ENCODE results near the gene RBFOX2. TPM values are rescaled to one million over a fixed set of nuclear protein-coding genes. Genes with fewer than 3 reads are reported as not detected.
A peak's percentile ranks its signal among the peaks of the same experiment; 100 is the strongest.

The RBFOX2 gene
- total RNA-seq, 1 experiment from 2014 or later = 116 TPM

DNA sequence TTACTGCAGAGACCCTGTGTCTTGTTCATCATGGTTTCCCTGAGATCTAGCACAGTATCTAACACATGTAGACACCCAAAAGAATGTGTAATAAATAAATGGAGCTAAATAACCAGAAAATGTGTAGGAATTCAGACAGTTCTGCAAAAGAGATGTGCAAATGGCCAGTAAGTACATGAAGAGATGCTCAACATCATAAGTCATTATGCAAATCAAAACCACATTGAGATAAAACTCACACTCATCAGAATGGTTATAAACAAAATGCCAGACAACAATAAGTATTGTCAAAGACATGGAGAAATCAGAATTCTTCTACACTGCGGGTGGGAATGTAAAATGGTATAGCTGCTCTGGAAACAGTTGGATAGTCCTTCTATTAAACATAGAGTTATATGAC lies 88.5 kb downstream of the RBFOX2 start:
- DNase-seq (ENCODE audit: low read depth) = no peak

DNA sequence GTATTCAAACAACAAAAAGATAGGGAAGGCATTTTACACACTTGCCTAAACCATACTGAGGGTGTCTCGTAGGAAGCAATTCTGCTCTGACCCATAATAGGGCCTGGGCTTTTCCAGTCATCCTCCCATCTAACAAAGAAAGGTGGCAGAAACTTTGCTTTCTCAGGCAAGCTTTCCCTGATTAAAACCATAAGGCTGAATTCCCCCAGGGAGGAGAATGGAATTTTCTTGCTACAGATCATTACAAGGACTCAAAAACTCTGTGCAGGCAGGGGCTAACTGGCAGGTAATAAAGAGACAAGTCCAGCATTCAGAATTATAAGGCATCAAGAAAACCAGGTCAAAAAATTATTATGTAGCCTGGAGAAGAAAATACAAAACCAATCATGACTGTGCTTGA lies 90.4 kb downstream of the RBFOX2 start:
- no peak for DNase-seq (ENCODE audit: low read depth)

DNA sequence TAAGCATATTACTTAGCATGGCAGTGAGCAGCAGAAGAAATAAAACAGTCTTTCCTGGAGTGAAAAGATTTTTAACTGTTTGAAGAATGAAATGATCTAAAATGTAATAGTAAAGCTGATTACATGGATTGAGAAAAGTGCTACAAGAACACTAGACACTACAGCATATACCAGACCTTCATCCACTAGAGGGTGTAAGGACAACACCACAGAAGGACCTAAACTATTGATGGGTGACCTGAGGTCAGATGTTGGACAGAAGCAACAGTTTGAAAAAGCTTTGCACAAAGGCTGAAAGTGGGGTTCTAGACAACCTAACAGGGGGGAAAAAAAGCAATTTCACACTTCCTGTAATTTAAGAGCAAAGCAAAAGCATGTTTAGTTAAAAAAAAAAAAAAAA lies 97.7 kb downstream of the RBFOX2 start:
- DNase-seq (ENCODE audit: low read depth) = peak; percentile 76

- no peak for DNase-seq (ENCODE audit: low read depth)
These were observed 100.3 kb downstream of the RBFOX2 start for GRCh38 chr22:35928285-35928798.

DNA sequence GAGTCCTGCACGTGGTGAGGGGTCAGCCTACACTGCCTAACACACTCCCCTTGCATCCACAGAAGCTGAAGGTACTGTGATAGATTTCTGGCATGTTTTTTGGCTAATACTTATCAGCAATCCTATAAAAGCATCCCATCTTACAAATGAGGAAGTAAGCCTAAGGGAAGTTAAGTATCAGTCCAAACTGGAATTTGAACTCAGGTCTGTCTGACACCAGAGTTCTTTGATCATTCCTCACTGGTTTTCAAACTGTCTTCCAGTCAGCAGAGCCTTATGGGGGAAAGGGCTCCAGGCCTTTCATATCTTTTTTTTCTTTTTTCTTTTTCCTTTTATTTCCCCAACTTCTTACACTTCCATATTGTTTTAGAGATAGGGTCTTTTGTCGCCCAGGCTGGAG lies 105.6 kb downstream of the RBFOX2 start:
- no peak for DNase-seq (ENCODE audit: low read depth)

GRCh38 chr22:35921777-35922176 lies 106.8 kb downstream of the RBFOX2 start:
- peak; percentile 92 for DNase-seq (ENCODE audit: low read depth)

DNA sequence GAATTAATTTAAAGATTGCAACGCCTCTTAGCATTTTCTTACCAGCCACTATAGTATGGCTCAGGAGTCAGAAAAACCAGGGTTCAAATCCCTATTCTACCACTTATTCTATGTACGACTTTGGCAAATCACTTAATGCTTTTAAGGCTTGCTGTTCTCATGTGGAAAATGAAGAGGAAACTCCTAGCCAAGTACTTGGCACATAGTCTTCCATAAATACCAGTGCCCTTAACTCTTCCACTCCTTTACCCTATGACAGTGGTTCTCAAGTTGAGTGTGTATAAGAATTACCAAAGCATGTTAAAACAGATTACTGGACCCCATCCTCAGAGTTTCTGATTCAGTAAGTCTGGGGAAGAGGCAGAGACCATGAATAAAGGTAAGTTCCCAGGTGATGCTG lies 107.6 kb downstream of the RBFOX2 start:
- no peak for DNase-seq (ENCODE audit: low read depth)

GRCh38 chr22:35919002-35919542 lies 109.6 kb downstream of the RBFOX2 start:
- no peak for DNase-seq (ENCODE audit: low read depth)

- DNase-seq (ENCODE audit: low read depth) = peak; percentile 18
These were observed 110.2 kb downstream of the RBFOX2 start for GRCh38 chr22:35918456-35918855.

DNA sequence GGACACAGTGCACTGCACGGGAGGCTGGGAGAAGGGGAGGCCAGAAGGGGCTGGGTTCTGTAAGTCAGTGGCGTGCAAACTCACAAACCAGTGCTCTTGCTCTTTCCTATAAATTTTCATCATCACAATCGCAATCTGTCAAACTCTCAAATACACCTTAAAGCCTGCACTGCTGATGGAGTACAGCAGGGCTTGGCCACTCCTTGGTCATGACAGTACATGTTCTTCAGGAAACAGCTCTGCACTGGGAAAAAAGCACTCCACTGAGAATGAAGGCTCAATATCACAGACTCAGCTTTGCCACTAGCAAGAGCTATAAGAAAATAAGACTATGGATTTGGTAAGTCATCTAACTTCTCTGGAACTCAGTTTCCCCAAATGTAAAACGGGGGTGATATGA lies 111.0 kb downstream of the RBFOX2 start:
- no peak for DNase-seq (ENCODE audit: low read depth)

- peak; percentile 50 for DNase-seq (ENCODE audit: low read depth)
These were observed 113.1 kb downstream of the RBFOX2 start for GRCh38 chr22:35915477-35916013.

DNA sequence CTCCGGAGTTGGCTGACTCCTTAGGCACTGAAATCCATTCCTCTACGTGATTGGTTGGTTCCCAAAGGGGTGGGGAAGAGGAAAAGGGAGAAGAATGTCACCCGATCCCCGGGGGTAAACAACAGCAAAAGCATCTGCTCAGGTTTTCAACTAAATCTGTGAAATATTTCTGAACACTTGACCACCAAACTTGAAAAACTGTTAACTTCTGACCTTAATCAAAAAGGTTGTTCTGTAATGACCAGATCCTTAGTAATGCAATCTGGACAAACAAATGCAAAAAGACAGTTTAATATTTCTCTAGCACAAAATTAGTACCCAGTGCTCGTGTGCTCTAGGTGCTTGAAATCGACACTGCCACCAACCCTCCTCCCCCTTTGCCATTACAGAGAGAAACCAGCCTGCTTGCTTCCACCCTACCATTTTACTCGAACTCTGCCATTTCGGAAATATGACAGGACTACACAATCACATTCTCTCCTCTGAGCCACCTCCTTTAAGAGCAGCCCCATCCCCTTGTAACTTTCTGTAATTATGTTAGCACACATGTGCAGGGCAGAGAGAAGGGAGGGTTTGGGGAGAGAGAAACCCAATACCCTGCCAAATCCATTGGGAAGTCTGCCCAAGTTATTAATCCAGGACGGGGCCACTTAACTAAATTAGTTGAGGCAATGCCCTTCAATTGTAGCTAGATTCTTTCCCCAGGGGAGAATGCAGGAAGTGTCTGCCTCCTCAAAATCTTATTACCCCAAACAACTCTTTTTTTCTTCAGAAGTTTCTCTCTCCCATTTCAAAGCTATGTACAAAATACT lies 113.8 kb downstream of the RBFOX2 start:
- peak; percentile 93 for DNase-seq (ENCODE audit: low read depth)

DNA sequence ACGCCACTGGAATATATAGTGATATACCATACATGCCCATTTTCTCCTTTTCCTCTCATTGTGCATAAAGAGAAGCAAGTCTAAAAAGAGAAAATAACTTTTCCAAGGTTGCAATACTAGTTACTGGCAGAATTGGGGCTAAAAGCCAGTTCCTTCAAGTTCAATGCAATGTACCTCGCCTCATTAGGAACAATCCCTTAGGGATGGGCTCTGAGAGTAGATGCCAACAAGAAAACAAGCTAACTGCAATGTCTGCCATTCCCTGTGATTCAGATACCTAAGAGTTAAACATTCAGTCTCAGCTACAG lies 114.3 kb downstream of the RBFOX2 start:
- no peak for DNase-seq (ENCODE audit: low read depth)

- DNase-seq (ENCODE audit: low read depth) = no peak
These were observed 114.7 kb downstream of the RBFOX2 start for GRCh38 chr22:35913925-35914324.

- DNase-seq (ENCODE audit: low read depth) = no peak
These were observed 116.0 kb downstream of the RBFOX2 start for GRCh38 chr22:35912658-35913057.

DNA sequence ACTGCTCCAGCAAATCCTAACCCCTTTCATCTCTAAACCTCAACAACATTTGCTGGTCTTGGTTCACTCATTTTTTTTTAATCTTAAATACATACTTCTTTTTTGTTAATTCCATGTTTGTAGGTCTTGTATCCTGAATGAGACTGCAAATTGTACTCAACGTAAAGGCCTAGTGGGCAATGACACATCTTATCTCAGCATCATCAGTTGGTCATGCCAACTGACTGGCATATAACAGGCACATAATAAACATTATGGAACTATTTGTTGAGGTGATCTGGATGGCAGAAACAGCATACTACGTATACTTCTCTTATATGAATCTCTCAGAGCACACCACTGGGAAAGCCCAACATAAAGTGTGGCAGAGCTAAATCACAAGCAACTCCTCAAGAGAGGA lies 116.7 kb downstream of the RBFOX2 start:
- DNase-seq (ENCODE audit: low read depth) = no peak

DNA sequence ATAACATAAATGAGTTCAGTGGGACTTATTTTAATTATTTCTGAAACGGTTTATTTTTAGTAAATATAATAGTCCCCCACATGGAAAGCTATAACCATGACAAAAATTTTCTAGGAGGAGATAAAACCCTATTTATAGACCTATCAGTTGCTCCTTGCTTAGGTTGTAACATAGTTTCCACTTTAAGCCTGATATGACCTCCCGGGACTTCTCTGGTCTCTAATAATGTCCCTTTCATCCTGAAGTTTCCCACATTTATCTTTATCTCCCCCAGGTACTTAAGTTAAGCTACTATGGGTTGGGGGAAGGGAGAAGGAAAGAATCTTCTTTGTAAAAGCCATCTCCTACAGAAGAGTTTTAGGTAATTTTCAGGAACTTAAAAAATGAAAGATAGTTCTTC lies 117.7 kb downstream of the RBFOX2 start:
- no peak for DNase-seq (ENCODE audit: low read depth)

DNA sequence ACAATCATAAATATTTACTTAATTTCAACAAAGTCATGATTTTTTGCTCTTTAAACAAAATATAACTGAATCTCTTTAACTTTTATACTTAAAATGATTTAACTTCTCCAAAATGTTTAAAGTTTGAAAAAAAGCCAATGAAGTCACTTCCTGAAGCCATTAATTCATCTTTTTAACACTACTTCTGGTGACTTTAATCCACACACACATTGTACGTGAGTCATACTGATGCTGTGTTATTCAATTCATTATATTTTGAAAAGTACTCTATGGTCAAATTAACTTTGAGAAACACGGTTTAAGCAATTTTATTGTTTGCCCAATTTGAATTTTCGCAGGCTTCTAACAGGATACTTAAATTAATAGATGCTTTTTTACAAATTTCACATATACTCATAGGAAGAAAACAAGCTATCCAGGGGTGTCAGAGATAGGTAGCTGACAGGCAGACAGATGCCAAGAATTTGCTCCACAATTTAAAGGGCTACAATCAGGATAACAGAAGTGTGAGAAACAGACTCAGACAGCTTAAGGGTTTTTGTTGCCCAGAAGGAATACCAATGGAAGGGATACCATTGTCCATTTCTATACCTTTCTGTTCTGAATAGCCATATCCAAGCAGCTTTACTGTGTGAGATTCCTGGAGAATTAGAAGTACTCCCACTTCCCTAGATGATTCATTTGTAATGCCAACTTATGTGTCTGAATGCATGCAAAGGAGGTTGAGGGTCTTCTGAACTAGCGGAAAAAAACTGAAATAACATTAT lies 118.4 kb downstream of the RBFOX2 start:
- peak; percentile 33 for DNase-seq (ENCODE audit: low read depth)

- DNase-seq (ENCODE audit: low read depth) = no peak
These were observed 122.7 kb downstream of the RBFOX2 start for GRCh38 chr22:35905894-35906293.

- DNase-seq (ENCODE audit: low read depth) = no peak
These were observed 123.9 kb downstream of the RBFOX2 start for GRCh38 chr22:35904752-35905151.

GRCh38 chr22:35904336-35904692 lies 124.3 kb downstream of the RBFOX2 start:
- no peak for DNase-seq (ENCODE audit: low read depth)

- DNase-seq (ENCODE audit: low read depth) = no peak
These were observed 124.9 kb downstream of the RBFOX2 start for GRCh38 chr22:35903571-35904335.

All from LHCN-M2 (cell line).